HG03342 (cell line): Measurements from ENCODE around the gene PTGFR.

Experiments used
- ATAC-seq: cut with Tn5 transposase; IDR thresholded peaks from one replicate; pipeline ENCODE4 v1.9.1; 2021; ENCODE audit warnings: mild to moderate bottlenecking, moderate library complexity; ENCODE audit not compliant: unreplicated experiment

PTGFR gene

GRCh38 chr1:78587211-78587610 lies 96.4 kb downstream of the PTGFR start:
- ATAC-seq, result no peak
